Activated T-helper 1 cell treated with anti-CD3 and anti-CD28 coated beads, Interleukin-12 subunit alpha, Interleukin-12 subunit beta, Interleukin-2, Interleukin-4 antibody, amounts not matched to agents 30 ng/mL and 10 ng/mL and 1 ng/mL, durations not matched to agents 14 hours and 24 hours and 36 hours (primary cell): ENCODE measurements around the gene IGLON5. TPM values are rescaled to one million over a fixed set of nuclear protein-coding genes. Genes with fewer than 3 reads are reported as not detected.

Experiments used
- DNase-seq: peaks from one replicate; pipeline ENCODE4 v3.0.0; 2021; ENCODE audit warnings: low spot score
- H3K27ac Mint-ChIP-seq: one replicate; pipeline ENCODE4 v1.8.0; 2021; ENCODE audit warnings: mild to moderate bottlenecking, mixed read lengths
- H3K27me3 Mint-ChIP-seq: one replicate; pipeline ENCODE4 v1.8.0; 2022; ENCODE audit warnings: mild to moderate bottlenecking, moderate library complexity, mixed read lengths; ENCODE audit not compliant: insufficient read depth
- H3K36me3 Mint-ChIP-seq: one replicate; pipeline ENCODE4 v1.8.0; 2021; ENCODE audit warnings: low read depth, mixed read lengths
- H3K4me1 Mint-ChIP-seq: one replicate; pipeline ENCODE4 v1.8.0; 2021; ENCODE audit warnings: low read depth, mixed read lengths
- H3K4me3 Mint-ChIP-seq: one replicate; pipeline ENCODE4 v1.8.0; 2021; ENCODE audit warnings: mild to moderate bottlenecking, moderate library complexity, mixed read lengths
- H3K9me3 Mint-ChIP-seq: one replicate; pipeline ENCODE4 v1.8.0; 2021; ENCODE audit warnings: mixed read lengths
- intact Hi-C: fragments of 100-400 bp; cut with micrococcal nuclease; formaldehyde crosslinking; loops from one replicate; pipeline ENCODE4 v1.15.1; 2024
- total RNA-seq: library from RNA; stranded (reverse); gene quantifications from 2 replicates; pipeline ENCODE4 v1.2.3, GENCODE V29; 2022

The IGLON5 gene
- total RNA-seq, 1 donor from 2014 or later = 1.3 TPM

- no peak for DNase-seq
- no peaks in the 10 kb centered on the region for H3K9me3 Mint-ChIP-seq
- peak within 1 kb of the TSS; percentile 96 for H3K27ac Mint-ChIP-seq
- H3K36me3 Mint-ChIP-seq = peaks cover 31% of the 10 kb centered on the region
- H3K4me1 Mint-ChIP-seq = peaks cover 60% of the 10 kb centered on the region
- intact Hi-C loops = loop anchor here (2.0 to 5.0 kb wide), 2 partner anchors 41 to 1037 kb away; partner anchors contain the start of gene KCNC3
- peak within 1 kb of the TSS; percentile 98 for H3K4me3 Mint-ChIP-seq
- H3K27me3 Mint-ChIP-seq = no peaks in the 10 kb centered on the region
Observed at GRCh38 chr19:51365965-51366388, 54.5 kb downstream of the IGLON5 start, which contains the start of gene ETFB. Gene ETFB (minus strand): TSS chr19:51366388. CDS start chr19:51366326, 62 bp downstream.

DNA sequence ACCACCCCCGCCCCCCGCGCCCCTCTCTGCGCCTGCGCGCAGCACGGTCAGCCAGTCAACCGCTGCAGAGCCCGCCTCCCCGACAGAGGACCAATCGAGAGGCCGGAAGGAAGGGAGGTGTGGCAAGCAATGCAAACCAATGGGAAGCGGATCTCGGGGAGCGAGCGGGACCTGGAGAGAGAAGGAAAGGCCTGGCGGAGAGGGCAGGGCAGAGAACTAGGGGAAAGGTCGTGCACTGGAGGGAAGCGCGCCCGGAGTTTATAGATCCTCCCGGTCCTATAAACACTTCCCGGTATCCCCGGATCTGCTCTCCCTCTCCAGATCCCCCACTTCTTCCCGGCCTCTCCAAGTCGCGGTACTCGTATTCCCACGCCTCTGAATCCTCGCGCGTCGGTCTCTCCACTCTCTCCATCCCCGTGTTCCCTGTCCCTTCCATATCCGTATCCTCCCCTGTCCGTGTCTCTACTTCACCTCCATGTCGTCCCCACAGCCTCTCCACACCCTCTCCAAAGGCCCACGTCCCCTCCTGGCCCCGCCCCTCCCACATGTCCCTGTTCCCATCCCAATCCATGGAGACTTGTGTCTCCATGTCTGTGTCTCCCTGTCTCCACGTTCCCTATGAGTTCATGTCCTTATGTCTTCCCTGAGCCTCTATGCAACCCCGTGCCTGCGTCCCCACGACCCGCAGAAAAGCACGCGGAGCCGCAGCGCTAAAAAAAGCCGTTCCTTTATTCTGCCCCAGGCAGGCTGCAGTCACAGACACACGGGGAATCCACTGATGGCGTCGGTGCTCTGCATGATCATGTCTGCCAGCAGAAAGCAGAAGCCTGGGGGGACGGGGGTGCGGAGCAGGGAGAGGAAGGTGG lies 55.2 kb downstream of the IGLON5 start:
- peaks cover 34% of the 10 kb centered on the region for H3K36me3 Mint-ChIP-seq
- DNase-seq = peak; percentile 92
- H3K27me3 Mint-ChIP-seq = no peaks in the 10 kb centered on the region
- H3K4me3 Mint-ChIP-seq = peak overlapping the region; percentile 98
- peaks cover 66% of the 10 kb centered on the region for H3K4me1 Mint-ChIP-seq
- peak overlapping the region; percentile 96 for H3K27ac Mint-ChIP-seq
- intact Hi-C loops = loop anchor here (1.0 to 5.0 kb wide), 9 partner anchors 9 to 1038 kb away; partner anchors contain the start of genes CTU1 and KCNC3
- H3K9me3 Mint-ChIP-seq = no peaks in the 10 kb centered on the region

GRCh38 chr19:51367255-51367564 lies 55.8 kb downstream of the IGLON5 start:
- H3K4me1 Mint-ChIP-seq = peaks cover 68% of the 10 kb centered on the region
- H3K27ac Mint-ChIP-seq = peak overlapping the region; percentile 96
- peak overlapping the region; percentile 98 for H3K4me3 Mint-ChIP-seq
- H3K27me3 Mint-ChIP-seq = no peaks in the 10 kb centered on the region
- H3K36me3 Mint-ChIP-seq = peaks cover 32% of the 10 kb centered on the region
- DNase-seq = no peak
- intact Hi-C loops = loop anchor here (1.0 to 5.0 kb wide), 9 partner anchors 8 to 1038 kb away; partner anchors contain the start of genes CTU1 and KCNC3
- no peaks in the 10 kb centered on the region for H3K9me3 Mint-ChIP-seq

GRCh38 chr19:51367565-51368365 lies 56.3 kb downstream of the IGLON5 start:
- DNase-seq = peak; percentile 95
- Mint-ChIP-seq H3K27me3 (no peaks in the 10 kb centered on the region), H3K4me3 (peak overlapping the region; percentile 98), H3K4me1 (peaks cover 68% of the 10 kb centered on the region), H3K27ac (peak overlapping the region; percentile 96), H3K36me3 (peaks cover 29% of the 10 kb centered on the region), H3K9me3 (no peaks in the 10 kb centered on the region)
- intact Hi-C loops = loop anchor here (1.0 to 5.0 kb wide), 9 partner anchors 8 to 1039 kb away; partner anchors contain the start of genes CTU1 and KCNC3

DNA sequence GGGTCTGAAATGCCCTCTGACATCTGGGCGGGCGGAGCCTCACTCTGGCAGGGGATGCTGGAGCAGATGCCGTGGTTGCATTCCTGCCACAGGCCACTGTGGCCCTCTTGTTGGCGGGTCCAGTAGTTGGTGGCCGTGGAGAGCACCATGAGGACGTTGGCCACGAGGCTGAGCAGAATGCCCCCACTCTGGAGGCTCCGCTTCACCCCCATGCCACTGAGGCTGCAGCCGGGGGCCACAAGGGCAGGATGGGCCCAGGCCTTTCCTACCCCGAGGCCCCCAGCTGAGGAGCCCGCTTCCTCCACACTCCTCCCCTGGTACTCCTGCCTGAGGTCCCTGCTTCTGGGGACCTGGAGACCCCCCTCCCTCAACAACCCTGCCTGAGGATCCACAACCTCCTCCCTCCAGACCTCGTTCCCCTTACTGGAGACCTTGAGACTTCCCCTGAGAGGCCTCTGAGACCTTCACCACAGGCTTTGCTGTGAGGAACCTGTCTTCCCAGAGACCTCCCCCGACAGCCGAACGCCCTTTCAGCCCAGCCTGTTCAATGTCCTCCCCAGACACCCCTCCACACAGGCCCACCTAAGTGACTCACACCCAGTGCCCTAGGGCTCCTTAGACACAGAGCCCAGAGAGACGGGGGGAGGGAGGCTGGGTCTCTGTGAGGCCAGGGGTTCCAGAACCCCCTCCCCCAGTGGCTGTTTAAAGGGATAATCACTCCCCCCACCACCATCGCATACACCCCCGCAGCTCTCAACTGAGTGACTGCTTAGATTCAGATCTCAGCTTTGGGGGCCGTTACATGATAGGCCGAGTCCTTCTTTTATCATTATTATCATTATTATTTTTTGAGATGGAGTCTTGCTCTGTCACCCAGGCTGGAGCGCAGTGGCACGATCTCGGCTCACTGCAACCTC lies 57.2 kb downstream of the IGLON5 start, which contains the start of gene CLDND2:
Gene CLDND2, minus strand, starts transcription at position 638 of the 917 bp plus-strand sequence. Its CDS starts 426 bp downstream, at position 212.
- no peaks in the 10 kb centered on the region for H3K9me3 Mint-ChIP-seq
- H3K36me3 Mint-ChIP-seq = peaks cover 25% of the 10 kb centered on the region
- H3K27me3 Mint-ChIP-seq = no peaks in the 10 kb centered on the region
- peak within 1 kb of the TSS; percentile 98 for H3K4me3 Mint-ChIP-seq
- peak within 1 kb of the TSS; percentile 96 for H3K27ac Mint-ChIP-seq
- peaks cover 68% of the 10 kb centered on the region for H3K4me1 Mint-ChIP-seq
- intact Hi-C loops = loop anchor here (5.0 kb wide), 1 partner anchor 39 kb away; no protein-coding TSS in a partner anchor
- no peak for DNase-seq

GRCh38 chr19:51370230-51370629 lies 58.8 kb downstream of the IGLON5 start:
- Mint-ChIP-seq H3K36me3 (peaks cover 18% of the 10 kb centered on the region), H3K27ac (peak overlapping the region; percentile 87), H3K27me3 (no peaks in the 10 kb centered on the region), H3K9me3 (no peaks in the 10 kb centered on the region), H3K4me1 (peaks cover 69% of the 10 kb centered on the region), H3K4me3 (peak overlapping the region; percentile 87)
- DNase-seq = no peak
- intact Hi-C loops = no loop called here

DNA sequence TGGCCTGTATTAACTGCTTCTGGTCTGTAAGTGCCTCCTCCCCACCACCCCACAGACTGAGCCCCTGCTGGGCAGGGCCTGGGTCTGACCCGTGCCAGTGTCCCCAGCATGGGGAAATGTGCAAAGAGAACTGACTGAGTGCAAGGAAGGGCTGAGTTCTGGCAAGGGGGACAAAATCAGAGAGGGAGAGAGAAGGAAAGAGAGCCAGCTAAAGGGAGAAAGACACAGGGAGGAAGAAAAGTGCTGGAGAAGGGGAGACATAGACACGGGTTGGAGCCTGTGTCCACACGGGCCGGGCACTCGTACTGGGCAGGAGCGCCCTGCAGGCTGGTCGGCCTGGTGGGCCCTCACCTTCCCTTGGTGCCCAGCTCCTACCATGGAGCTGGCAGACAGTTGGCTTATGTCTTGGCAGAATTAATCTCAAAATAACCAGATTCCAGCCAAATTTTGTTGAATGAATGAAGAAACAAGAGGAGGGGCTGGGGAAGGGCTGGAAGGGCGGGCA lies 59.8 kb downstream of the IGLON5 start:
- Mint-ChIP-seq H3K4me1 (peaks cover 74% of the 10 kb centered on the region), H3K27me3 (no peaks in the 10 kb centered on the region), H3K9me3 (no peaks in the 10 kb centered on the region), H3K36me3 (peaks cover 20% of the 10 kb centered on the region), H3K4me3 (peak overlapping the region; percentile 87), H3K27ac (peak overlapping the region; percentile 87)
- intact Hi-C loops = no loop called here
- no peak for DNase-seq

DNA sequence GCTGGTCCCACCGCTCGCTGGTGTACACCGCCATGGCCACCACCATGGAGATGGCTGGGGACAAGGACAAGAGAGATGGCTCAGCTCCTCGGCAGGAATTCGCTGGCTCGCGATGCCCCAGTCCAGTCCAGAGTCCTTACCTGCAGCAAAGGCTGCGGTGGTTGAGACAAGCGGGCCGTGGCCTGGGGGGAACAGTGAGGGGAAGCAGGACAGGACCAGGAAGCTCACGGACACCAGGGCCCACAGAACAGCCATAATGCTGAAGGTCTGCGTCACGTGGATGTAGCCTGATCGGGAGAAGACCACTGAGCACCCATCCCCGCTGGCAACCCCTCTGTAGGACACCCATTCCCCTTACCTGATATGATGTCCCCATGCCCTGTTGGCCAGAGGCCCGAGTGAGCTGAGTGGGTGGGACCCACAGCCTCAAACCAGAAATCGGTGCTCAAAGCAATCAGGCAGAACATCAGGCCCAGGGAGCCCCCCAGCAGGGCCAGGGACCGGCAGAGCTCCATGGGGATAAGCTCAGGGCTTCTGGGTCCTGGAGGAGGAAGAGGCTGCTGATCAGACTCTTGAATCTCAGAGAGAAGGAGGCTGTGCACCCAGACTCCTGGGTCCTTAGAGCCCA lies 60.7 kb downstream of the IGLON5 start:
- intact Hi-C loops = no loop called here
- Mint-ChIP-seq H3K4me3 (peak overlapping the region; percentile 87), H3K9me3 (no peaks in the 10 kb centered on the region), H3K27ac (peak overlapping the region; percentile 87), H3K4me1 (peaks cover 74% of the 10 kb centered on the region), H3K27me3 (no peaks in the 10 kb centered on the region), H3K36me3 (peaks cover 17% of the 10 kb centered on the region)
- DNase-seq = no peak

DNA sequence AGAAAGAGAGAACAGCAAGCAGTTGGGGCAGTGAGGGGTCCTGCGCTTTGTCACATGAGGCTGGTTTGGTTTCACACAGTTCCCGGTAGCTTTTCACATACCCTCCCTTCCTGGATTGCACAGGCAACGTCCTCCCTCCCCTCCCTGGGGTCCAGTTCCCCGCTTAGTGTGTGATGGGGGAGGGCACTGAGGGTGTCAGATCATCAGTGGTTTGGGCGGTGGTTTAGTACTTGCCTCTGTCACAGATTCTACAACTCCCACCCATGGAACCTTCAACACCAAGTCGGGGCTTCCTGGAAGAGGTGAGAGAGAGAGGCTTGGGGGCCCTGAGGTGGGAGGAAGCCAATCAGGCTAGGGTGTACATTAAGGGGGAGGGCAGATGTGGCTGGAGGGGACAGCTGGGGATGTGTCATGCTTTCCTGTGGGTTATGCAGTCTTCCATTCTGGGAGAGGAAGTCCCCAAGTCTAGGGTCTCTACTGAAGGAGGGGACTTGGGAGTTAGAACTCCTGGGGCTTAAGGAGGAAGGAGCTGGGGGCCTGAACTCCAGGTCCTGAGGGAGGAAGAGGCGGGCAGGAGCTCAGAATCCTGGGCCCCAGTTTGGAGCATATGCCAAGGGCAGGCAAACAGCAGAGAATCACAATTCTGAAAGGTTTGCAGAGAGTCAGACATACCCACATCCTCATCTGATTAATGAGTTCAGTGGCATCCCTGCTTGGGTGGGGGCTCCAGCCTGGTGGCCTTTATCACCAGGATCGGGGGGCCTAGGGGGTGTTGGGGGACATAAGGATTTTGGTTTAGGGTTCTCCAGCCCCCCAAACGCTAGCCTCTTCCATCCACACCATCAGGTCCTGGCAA lies 61.4 kb downstream of the IGLON5 start, which contains the start of gene NKG7:
Gene NKG7, minus strand, starts transcription at position 6 of the 856 bp plus-strand sequence. CDS start 119 bp downstream, outside the sequence.
- Mint-ChIP-seq H3K27ac (peak within 1 kb of the TSS; percentile 87), H3K36me3 (peaks cover 17% of the 10 kb centered on the region), H3K9me3 (no peaks in the 10 kb centered on the region), H3K27me3 (no peaks in the 10 kb centered on the region), H3K4me3 (peak within 1 kb of the TSS; percentile 87), H3K4me1 (peaks cover 74% of the 10 kb centered on the region)
- DNase-seq = peak; percentile 68
- intact Hi-C loops = loop anchor here (1.0 kb wide), 2 partner anchors 21 to 68 kb away; no protein-coding TSS in a partner anchor

- DNase-seq = peak; percentile 59
- Mint-ChIP-seq H3K36me3 (peaks cover 11% of the 10 kb centered on the region), H3K27me3 (no peaks in the 10 kb centered on the region), H3K4me3 (peak overlapping the region; percentile 62), H3K9me3 (no peaks in the 10 kb centered on the region), H3K4me1 (peaks cover 63% of the 10 kb centered on the region), H3K27ac (peak overlapping the region; percentile 87)
- intact Hi-C loops = loop anchor here (1.0 kb wide), 1 partner anchor 8 kb away; no protein-coding TSS in a partner anchor
Observed at GRCh38 chr19:51375504-51376221, 64.2 kb downstream of the IGLON5 start.
